GM19099 (cell line): Measurements from ENCODE around the gene MAPT.

Experiments used
- POLR2A ChIP-seq: IDR thresholded peaks from 3 replicates; pipeline ENCODE4 v1.6.1; 2011; ENCODE audit warnings: low read depth; ENCODE audit not compliant: insufficient read length; ENCODE audit errors: extremely low read depth

Gene MAPT

DNA sequence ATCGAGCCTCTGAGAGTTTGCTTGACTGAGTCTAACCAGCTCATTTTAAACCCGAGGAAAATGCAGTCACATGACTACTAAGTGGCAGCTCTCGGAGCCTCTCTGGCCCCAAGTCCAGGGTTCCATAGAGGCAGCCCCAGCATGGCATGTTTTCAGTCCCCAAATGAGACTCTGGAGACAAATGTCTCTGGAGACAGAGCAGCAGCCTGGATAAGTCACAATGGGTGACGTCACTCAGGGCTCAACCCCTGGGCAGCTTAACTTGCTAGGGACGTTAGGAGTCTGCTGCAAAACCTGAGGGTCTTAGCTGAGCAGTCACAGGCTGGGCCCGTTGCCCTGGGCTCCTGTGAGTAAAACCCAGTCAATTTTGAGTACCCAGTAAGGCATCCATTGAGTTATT is 97.8 kb downstream of the MAPT start:
- no peak for TF ChIP-seq POLR2A

DNA sequence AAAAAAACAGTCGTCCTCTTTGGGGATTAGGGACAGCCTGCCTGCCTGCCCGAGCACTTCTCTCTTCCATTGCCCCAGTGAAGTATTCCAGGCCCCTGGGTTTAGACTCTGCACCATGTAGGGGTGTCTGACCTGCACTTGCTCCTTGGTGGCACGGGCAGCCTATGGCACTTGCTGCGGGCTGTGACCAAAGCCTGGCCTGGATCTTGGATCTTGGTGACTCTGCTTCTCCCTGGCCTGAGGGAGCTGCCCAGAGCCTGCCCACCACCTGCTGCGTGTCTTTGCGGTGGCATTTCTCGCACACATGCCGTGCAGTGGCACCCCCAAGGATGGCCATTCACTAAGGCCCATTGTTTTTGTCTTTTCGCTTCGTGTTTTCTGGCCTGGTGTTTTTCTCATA is 98.5 kb downstream of the MAPT start:
- TF ChIP-seq POLR2A = no peak

DNA sequence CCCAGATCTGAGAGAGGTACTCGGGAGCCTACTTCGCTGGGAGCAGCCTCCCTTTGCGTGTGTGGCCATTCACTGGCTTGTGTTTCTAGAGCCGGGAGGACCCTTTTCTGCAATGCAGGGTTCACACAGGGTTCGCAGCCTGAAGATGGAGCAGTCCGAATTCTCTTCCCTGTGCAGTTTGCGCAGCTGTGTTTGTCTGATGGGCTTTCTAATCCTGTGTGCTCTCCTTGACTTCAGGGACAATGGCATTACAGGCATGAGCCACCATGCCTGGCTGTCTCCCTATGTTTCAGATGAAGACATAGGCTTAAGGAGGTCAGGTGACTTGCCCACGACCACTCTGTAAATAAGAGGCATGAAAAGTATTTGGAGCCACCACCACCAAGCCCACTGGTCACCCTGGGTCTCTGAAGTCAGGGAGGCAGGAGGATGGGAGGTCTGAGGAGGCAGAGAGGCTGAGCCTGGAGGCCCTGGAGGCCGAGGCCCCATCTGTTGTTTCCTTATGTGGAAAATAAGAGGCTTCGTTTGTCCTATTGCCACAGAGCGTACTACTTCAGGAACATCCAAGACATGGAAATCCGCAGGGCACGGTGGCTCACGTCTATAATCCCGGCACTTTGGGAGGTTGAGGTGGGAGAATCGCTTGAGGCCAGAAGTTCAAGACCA is 99.7 kb downstream of the MAPT start:
- TF ChIP-seq POLR2A = no peak

DNA sequence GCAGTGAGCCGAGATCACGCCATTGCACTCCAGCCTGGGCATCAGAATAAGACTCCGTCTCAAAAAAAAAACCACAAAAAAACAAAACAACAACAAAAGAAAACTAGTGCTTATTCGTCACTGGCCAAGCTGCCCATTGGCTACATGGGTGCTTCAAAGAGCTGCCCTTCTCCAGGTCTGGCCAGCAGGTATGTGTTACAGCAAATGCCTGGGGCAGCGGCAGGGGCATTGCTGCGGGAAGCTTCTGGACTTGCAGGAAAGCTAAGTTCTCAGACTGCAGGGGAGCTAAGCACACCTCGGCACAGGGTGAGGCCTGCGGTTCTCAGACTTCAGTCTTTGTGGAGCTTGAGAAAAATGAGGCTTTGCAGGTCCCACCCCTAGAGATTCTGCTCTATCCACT is 100.6 kb downstream of the MAPT start:
- no peak for TF ChIP-seq POLR2A

DNA sequence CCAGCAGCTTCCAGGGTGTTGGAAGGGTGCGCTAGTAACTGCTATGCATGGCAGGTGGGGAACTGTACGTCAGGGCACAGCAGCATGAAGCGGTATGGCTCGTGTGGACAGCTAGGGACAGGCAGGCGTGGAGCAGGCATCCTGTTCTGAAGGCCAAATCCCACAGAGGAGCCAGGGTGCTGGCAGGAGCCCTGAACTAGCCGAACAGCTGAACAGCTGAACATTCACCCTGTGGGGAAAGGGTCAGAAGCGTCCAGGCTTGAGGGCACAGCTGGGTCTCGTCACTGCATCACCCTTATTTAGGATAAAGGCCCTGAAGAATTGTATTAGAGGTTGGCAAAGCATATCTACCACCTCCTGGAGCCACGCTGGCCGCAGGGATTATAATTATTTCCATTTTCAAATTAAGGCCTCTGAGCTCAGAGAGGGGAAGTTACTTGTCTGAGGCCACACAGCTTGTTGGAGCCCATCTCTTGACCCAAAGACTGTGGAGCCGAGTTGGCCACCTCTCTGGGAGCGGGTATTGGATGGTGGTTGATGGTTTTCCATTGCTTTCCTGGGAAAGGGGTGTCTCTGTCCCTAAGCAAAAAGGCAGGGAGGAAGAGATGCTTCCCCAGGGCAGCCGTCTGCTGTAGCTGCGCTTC is 101.4 kb downstream of the MAPT start:
- TF ChIP-seq POLR2A = no peak

DNA sequence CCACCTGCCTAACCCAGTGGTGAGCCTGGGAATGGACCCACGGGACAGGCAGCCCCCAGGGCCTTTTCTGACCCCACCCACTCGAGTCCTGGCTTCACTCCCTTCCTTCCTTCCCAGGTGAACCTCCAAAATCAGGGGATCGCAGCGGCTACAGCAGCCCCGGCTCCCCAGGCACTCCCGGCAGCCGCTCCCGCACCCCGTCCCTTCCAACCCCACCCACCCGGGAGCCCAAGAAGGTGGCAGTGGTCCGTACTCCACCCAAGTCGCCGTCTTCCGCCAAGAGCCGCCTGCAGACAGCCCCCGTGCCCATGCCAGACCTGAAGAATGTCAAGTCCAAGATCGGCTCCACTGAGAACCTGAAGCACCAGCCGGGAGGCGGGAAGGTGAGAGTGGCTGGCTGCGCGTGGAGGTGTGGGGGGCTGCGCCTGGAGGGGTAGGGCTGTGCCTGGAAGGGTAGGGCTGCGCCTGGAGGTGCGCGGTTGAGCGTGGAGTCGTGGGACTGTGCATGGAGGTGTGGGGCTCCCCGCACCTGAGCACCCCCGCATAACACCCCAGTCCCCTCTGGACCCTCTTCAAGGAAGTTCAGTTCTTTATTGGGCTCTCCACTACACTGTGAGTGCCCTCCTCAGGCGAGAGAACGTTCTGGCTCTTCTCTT is 102.1 kb downstream of the MAPT start:
- no peak for TF ChIP-seq POLR2A

DNA sequence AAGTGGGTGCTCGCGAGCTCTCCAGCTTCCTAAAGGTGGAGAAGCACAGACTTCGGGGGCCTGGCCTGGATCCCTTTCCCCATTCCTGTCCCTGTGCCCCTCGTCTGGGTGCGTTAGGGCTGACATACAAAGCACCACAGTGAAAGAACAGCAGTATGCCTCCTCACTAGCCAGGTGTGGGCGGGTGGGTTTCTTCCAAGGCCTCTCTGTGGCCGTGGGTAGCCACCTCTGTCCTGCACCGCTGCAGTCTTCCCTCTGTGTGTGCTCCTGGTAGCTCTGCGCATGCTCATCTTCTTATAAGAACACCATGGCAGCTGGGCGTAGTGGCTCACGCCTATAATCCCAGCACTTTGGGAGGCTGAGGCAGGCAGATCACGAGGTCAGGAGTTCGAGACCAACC is 102.8 kb downstream of the MAPT start:
- TF ChIP-seq POLR2A = no peak

DNA sequence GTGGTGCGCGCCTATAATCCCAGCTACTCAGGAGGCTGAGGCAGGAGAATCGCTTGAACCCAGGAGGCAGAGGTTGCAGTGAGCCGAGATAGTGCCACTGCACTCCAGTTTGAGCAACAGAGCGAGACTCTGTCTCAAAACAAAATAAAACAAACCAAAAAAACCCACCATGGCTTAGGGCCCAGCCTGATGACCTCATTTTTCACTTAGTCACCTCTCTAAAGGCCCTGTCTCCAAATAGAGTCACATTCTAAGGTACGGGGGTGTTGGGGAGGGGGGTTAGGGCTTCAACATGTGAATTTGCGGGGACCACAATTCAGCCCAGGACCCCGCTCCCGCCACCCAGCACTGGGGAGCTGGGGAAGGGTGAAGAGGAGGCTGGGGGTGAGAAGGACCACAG is 103.3 kb downstream of the MAPT start:
- TF ChIP-seq POLR2A = no peak

DNA sequence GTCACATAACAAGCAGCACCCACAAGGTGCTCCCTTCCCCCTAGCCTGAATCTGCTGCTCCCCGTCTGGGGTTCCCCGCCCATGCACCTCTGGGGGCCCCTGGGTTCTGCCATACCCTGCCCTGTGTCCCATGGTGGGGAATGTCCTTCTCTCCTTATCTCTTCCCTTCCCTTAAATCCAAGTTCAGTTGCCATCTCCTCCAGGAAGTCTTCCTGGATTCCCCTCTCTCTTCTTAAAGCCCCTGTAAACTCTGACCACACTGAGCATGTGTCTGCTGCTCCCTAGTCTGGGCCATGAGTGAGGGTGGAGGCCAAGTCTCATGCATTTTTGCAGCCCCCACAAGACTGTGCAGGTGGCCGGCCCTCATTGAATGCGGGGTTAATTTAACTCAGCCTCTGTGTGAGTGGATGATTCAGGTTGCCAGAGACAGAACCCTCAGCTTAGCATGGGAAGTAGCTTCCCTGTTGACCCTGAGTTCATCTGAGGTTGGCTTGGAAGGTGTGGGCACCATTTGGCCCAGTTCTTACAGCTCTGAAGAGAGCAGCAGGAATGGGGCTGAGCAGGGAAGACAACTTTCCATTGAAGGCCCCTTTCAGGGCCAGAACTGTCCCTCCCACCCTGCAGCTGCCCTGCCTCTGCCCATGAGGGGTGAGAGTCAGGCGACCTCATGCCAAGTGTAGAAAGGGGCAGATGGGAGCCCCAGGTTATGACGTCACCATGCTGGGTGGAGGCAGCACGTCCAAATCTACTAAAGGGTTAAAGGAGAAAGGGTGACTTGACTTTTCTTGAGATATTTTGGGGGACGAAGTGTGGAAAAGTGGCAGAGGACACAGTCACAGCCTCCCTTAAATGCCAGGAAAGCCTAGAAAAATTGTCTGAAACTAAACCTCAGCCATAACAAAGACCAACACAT is 104.9 kb downstream of the MAPT start, which contains the start of gene STH:
STH (plus strand) TSS at position 264 of the 913 bp plus-strand sequence; CDS start at position 294, 30 bp downstream.
- TF ChIP-seq POLR2A = no peak

DNA sequence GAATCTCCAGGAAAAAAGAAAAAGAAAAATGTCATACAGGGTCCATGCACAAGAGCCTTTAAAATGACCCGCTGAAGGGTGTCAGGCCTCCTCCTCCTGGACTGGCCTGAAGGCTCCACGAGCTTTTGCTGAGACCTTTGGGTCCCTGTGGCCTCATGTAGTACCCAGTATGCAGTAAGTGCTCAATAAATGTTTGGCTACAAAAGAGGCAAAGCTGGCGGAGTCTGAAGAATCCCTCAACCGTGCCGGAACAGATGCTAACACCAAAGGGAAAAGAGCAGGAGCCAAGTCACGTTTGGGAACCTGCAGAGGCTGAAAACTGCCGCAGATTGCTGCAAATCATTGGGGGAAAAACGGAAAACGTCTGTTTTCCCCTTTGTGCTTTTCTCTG is 105.5 kb downstream of the MAPT start:
- no peak for TF ChIP-seq POLR2A

DNA sequence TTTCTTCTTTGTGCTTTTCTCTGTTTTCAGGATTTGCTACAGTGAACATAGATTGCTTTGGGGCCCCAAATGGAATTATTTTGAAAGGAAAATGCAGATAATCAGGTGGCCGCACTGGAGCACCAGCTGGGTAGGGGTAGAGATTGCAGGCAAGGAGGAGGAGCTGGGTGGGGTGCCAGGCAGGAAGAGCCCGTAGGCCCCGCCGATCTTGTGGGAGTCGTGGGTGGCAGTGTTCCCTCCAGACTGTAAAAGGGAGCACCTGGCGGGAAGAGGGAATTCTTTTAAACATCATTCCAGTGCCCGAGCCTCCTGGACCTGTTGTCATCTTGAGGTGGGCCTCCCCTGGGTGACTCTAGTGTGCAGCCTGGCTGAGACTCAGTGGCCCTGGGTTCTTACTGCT is 105.9 kb downstream of the MAPT start:
- no peak for TF ChIP-seq POLR2A

DNA sequence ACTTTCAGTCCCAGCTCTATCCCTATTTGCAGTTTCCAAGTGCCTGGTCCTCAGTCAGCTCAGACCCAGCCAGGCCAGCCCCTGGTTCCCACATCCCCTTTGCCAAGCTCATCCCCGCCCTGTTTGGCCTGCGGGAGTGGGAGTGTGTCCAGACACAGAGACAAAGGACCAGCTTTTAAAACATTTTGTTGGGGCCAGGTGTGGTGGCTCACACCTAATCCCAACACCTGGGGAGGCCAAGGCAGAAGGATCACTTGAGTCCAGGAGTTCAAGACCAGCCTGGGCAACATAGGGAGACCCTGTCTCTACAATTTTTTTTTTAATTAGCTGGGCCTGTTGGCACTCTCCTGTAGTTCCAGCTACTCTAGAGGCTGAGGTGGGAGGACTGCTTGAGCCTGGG is 106.4 kb downstream of the MAPT start:
- no peak for TF ChIP-seq POLR2A

DNA sequence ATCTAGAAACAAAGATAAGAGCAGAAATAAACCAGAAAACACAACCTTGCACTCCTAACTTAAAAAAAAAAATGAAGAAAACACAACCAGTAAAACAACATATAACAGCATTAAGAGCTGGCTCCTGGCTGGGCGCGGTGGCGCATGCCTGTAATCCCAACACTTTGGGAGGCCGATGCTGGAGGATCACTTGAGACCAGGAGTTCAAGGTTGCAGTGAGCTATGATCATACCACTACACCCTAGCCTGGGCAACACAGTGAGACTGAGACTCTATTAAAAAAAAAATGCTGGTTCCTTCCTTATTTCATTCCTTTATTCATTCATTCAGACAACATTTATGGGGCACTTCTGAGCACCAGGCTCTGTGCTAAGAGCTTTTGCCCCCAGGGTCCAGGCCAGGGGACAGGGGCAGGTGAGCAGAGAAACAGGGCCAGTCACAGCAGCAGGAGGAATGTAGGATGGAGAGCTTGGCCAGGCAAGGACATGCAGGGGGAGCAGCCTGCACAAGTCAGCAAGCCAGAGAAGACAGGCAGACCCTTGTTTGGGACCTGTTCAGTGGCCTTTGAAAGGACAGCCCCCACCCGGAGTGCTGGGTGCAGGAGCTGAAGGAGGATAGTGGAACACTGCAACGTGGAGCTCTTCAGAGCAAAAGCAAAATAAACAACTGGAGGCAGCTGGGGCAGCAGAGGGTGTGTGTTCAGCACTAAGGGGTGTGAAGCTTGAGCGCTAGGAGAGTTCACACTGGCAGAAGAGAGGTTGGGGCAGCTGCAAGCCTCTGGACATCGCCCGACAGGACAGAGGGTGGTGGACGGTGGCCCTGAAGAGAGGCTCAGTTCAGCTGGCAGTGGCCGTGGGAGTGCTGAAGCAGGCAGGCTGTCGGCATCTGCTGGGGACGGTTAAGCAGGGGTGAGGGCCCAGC is 107.3 kb downstream of the MAPT start:
- TF ChIP-seq POLR2A = no peak

DNA sequence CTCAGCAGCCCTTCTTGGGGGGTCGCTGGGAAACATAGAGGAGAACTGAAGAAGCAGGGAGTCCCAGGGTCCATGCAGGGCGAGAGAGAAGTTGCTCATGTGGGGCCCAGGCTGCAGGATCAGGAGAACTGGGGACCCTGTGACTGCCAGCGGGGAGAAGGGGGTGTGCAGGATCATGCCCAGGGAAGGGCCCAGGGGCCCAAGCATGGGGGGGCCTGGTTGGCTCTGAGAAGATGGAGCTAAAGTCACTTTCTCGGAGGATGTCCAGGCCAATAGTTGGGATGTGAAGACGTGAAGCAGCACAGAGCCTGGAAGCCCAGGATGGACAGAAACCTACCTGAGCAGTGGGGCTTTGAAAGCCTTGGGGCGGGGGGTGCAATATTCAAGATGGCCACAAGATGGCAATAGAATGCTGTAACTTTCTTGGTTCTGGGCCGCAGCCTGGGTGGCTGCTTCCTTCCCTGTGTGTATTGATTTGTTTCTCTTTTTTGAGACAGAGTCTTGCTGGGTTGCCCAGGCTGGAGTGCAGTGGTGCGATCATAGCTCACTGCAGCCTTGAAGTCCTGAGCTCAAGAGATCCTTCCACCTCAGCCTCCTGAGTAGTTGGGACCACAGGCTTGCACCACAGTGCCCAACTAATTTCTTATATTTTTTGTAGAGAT is 108.1 kb downstream of the MAPT start:
- TF ChIP-seq POLR2A = no peak
